Testis (tissue), 3 donors: Measurements from ENCODE around the gene CYP24A1. TPM values are rescaled to one million over a fixed set of nuclear protein-coding genes. Genes with fewer than 3 reads are reported as not detected.

Experiments used
- DNase-seq: peaks from one replicate; pipeline ENCODE4 v3.0.0-alpha.2; 2019
- H3K27ac ChIP-seq, 2 donors: fragments of 200-600 bp; sonication (generic); one replicate each; pipeline ENCODE4 v1.5.1; 2019
- H3K27me3 ChIP-seq: fragments of 200-600 bp; sonication (generic); one replicate; pipeline ENCODE4 v1.5.1; 2019
- H3K36me3 ChIP-seq: fragments of 200-600 bp; sonication (generic); one replicate; pipeline ENCODE4 v1.5.1; 2017; ENCODE audit warnings: low read depth; ENCODE audit errors: missing control alignments
- H3K4me1 ChIP-seq: fragments of 200-600 bp; sonication (generic); one replicate; pipeline ENCODE4 v1.5.1; 2019
- H3K4me3 ChIP-seq, 2 donors: fragments of 200-600 bp; sonication (generic); one replicate each; pipeline ENCODE4 v1.5.1; 2017 to 2019
- H3K9me3 ChIP-seq: fragments of 200-600 bp; sonication (generic); one replicate; pipeline ENCODE4 v1.5.1; 2017
- CTCF ChIP-seq, 3 experiments: fragments of 450-650 bp in 2 of 3; fragments of 200-600 bp in 1 of 3; sonication (generic) in 1 of 3; IDR thresholded peaks; one replicate each; pipeline ENCODE4 v1.5.1; 2016 to 2019; ENCODE audit warnings: antibody characterized with exemption in 3 of 3, mild to moderate bottlenecking in 2 of 3, moderate library complexity in 1 of 3
- POLR2A ChIP-seq: fragments of 450-650 bp; IDR thresholded peaks from one replicate; pipeline ENCODE4 v1.6.1; 2017; ENCODE audit warnings: antibody characterized with exemption, mild to moderate bottlenecking, moderate library complexity
- WGBS, 2 donors: methylation state at CpG; one replicate each; pipeline ENCODE4 v1.1.5; 2018; 5-methylcytosine and 5-hydroxymethylcytosine counted together
- intact Hi-C: fragments of 100-400 bp; cut with DNase I; formaldehyde crosslinking; loops from one replicate; pipeline ENCODE4 v1.15.1; 2023; ENCODE audit warnings: low total_unique reads
- polyA plus RNA-seq: library from polyadenylated mRNA; stranded (reverse); fragments of 350-450 nt; fragmentation: Illumina TruSeq; extraction: RNeasy Lipid Tissue Mini Kit (QIAGEN cat#74804); gene quantifications from one replicate; pipeline ENCODE4 v1.2.3, GENCODE V29; 2014; ENCODE audit warnings: low read depth, low replicate concordance; ENCODE audit not compliant: insufficient read depth
- total RNA-seq, 2 donors: library from RNA; depleted of rRNA; stranded (reverse); fragments of >200 nt; gene quantifications; one replicate each; pipeline ENCODE4 v1.2.3, GENCODE V29; 2016

CYP24A1 gene
- total and polyA plus RNA-seq, 3 donors from 2014 or later = 0.43 to 0.94 TPM; not detected in 1

DNA sequence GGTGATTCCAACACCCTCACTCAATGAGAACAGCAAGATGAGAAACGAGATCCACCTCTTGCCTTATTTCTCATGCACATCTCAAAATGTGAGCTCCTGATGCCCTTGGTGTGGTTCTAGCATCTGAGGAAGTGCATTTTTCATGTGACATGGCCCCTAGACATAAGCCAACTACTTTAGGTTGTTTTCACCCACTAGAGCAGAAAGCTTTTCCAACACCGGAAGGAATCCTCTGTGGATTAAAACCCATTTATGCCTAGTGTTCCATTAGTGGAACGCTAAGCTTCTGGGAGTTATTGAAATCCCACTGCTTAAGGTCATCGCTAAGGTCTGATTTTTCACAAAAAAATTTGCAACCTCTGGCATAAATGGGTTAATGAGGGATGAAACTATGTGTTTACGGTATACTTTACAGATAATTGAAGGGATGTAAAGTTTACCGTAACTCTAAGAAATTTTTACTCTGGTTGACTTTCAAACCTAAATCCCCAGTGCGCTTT is 24.0 kb downstream of the CYP24A1 start:
- TF ChIP-seq CTCF (IDR thresholded peaks at IDR 0.05) = no peak
- no peak for TF ChIP-seq POLR2A
- H3K27ac ChIP-seq = no peak overlapping the region
- no peaks in the 10 kb centered on the region for H3K27me3 ChIP-seq
- no peaks in the 10 kb centered on the region for H3K9me3 ChIP-seq
- no peaks in the 10 kb centered on the region for H3K36me3 ChIP-seq
- H3K4me3 ChIP-seq = no peak overlapping the region
- intact Hi-C loops = no loop called here
- DNase-seq = no peak
- WGBS, 2 donors = 90 to 93% methylated on average over 7 of the region's 7 CpGs
- H3K4me1 ChIP-seq = no peaks in the 10 kb centered on the region

DNA sequence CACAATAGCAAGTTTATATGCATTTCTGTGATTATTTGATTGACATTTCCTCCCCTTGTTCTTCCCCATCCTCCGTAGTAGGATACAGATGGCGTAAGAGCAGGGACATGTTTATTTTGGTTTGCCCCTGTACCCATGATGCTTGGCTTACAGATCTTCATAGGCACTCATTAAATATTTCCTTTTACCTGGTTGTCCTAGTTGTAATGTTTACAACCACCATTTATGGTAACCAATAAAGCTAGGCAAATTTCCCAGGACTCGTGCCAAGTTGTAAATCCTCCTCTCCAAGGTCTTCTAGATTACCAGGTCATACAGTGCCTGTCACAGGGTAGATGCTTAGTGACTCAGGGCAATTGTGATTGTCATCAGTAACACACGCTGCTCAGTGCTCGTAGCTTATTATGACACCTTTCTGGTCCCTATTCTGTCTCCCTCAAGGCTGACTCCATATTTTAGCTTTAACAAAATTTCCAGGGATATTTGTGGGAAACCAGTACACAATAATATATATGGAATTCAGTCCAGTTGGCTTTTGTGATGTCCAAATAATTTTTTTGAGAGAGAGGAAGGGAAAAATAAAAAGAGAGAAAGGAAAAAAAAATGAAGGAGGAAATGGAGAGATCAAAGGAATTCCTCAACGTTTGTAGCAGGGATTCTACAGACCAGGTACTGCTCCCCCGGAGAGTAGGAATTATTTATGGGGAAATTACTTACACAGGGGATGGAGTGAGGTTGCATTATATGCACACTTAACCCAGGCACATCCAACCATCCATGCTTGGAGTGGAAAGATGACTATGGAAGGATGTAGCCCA is 24.6 kb downstream of the CYP24A1 start:
- Histone ChIP-seq H3K9me3 (no peaks in the 10 kb centered on the region), H3K4me3 (no peak overlapping the region), H3K27me3 (no peaks in the 10 kb centered on the region), H3K4me1 (no peaks in the 10 kb centered on the region), H3K36me3 (no peaks in the 10 kb centered on the region), H3K27ac (no peak overlapping the region)
- TF ChIP-seq POLR2A (no peak), CTCF (IDR thresholded peaks at IDR 0.05) (no peak)
- WGBS, 2 donors = 40 to 45% methylated on average over 7 of the region's 7 CpGs
- intact Hi-C loops = no loop called here
- DNase-seq = no peak

- H3K27ac ChIP-seq = no peak overlapping the region
- no peaks in the 10 kb centered on the region for H3K27me3 ChIP-seq
- TF ChIP-seq POLR2A (no peak), CTCF (IDR thresholded peaks at IDR 0.05) (no peak)
- intact Hi-C loops = no loop called here
- DNase-seq = no peak
- no peaks in the 10 kb centered on the region for H3K4me1 ChIP-seq
- H3K4me3 ChIP-seq = no peak overlapping the region
- 86 to 92% methylated on average over 1 of the region's 1 CpG for WGBS, 2 donors
- no peaks in the 10 kb centered on the region for H3K9me3 ChIP-seq
- H3K36me3 ChIP-seq = no peaks in the 10 kb centered on the region
Observed at GRCh38 chr20:54146672-54147071, 27.1 kb downstream of the CYP24A1 start.

GRCh38 chr20:54144847-54145414 is 28.9 kb downstream of the CYP24A1 start:
- intact Hi-C loops = no loop called here
- H3K27ac ChIP-seq = no peak overlapping the region
- no peaks in the 10 kb centered on the region for H3K27me3 ChIP-seq
- 86 to 88% methylated on average over 6 of the region's 6 CpGs for WGBS, 2 donors
- H3K9me3 ChIP-seq = no peaks in the 10 kb centered on the region
- TF ChIP-seq POLR2A (no peak), CTCF (IDR thresholded peaks at IDR 0.05) (no peak)
- no peak overlapping the region for H3K4me3 ChIP-seq
- no peaks in the 10 kb centered on the region for H3K4me1 ChIP-seq
- DNase-seq = no peak
- H3K36me3 ChIP-seq = no peaks in the 10 kb centered on the region
